SIG-M5 treated with dmso at 0.1 percent for 504 hours (cell line): ENCODE measurements around the gene RFX3.

Experiments
- DNase-seq: peaks from one replicate; lab custom pipeline; 2025; ENCODE audit not compliant: unreplicated experiment; lab: John Stamatoyannopoulos, UW

The RFX3 gene

GRCh38 chr9:3525836-3526164, at the start of gene RFX3:
Gene RFX3, minus strand, starts transcription at chr9:3526001. Its CDS starts 130,413 bp downstream, at chr9:3395588.
- peak; percentile 87 for DNase-seq

DNA sequence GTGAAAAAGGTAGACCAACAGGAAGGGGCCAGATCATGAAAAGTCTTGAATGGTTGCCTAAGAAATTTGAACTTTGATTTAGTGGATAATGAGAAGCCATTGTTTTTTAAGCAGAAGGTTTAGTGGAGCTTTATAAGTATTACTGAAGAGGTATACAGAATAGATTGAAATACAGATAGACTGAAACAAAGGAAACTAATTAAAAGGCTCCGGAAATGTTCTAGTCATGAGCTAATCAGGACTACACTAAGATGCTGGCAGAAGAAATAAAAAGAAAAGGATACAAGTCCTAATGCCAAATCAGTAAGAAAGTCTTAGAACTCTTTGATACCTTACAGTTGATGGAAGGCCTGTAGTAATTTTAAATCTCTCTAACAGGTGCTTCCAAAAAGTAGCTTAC, 45.7 kb upstream of the RFX3 start:
- DNase-seq = no peak

GRCh38 chr9:3569529-3569928, 43.7 kb upstream of the RFX3 start:
- DNase-seq = no peak

- DNase-seq = no peak
Measured at GRCh38 chr9:3567988-3568387, 42.2 kb upstream of the RFX3 start.

DNA sequence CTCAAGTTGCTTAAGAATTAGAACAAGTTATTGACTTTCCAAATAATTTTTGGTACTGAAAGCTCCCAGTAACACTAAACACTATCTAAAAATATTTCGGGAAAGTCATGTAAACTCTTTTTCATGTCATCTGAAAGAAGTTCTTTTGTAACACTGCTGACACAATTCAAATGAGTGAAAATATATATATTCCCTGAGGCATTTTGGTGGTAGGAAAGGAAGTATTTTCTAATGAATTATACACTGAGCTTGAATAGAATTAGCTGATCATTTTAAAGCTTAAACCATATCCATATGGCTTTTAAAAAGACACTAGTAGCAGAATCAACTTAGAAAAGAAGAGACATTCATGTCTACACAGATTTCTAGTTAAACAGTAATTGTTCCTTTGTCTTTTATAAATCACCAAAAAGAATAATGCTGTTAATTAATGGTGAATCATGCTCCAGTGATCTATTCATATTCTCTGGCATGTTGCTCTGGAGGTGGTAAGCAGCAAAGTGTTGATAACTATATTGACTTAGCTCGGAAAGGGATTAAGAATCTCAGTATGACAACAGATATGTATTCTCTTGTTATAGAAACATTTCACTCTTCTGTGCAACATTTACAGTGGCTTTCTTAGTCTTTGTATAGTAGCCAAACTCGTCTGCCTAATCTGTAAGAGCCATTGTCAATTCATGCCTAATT, 27.4 kb upstream of the RFX3 start:
- no peak for DNase-seq

GRCh38 chr9:3549225-3549624, 23.4 kb upstream of the RFX3 start:
- no peak for DNase-seq

- DNase-seq = no peak
Measured at GRCh38 chr9:3548648-3549047, 22.8 kb upstream of the RFX3 start.

- DNase-seq = no peak
Measured at GRCh38 chr9:3541206-3541605, 15.4 kb upstream of the RFX3 start.

DNA sequence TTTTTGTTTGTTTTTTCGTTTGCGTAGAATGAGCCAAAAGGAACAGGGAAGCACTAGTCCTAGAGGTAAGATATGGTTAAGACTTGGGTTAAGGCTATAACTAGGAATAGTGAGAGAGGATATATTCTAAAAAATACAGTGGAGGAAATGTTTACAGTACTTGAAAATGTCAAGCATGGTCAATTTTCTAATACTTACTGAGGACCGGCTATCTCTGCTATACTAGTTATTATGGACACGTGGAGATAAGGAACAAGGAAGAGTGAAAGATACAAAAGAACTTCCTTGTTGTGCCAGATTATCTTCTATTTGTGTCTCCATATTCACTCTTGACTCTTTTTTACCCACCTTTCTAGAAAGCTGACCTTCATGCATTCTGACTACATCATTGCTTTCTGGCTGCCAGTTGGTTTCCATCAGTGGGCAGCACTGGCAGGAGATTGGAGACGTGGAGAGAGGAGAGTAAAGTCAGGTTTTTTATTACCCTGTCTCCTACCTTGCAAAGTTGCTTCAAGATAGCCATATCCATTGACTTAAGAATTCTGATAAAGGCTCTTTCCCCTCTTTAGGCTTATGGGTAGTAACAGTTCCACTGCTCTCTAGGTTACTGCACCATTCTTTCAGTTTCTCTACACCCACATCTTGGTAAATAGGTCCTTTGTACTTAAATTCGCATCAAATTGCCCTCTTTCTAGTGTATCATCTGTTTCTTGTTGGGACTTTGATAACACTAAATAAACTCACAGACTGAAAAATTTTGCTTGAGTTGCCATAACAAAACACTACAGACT, 9.0 kb upstream of the RFX3 start:
- no peak for DNase-seq

DNA sequence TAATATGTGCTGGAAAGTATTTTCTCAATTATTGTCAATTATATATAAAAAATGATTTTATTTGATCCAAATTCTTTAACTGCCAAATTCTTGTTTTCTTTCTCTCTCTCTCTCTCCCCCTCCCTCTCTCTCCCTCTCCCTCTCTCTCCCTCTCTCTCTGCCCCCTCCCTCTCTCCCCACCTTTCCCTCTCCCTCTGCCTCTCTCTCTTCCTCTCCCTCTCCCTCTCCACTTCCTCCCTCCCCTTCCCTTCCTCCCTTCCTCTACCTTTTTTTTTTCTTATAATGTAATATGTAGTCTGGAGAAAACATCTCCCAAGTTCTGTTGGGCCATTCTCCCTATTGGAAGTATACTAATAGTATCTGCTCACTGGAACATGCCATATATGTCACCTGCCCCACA, 6.4 kb upstream of the RFX3 start:
- DNase-seq = no peak

DNA sequence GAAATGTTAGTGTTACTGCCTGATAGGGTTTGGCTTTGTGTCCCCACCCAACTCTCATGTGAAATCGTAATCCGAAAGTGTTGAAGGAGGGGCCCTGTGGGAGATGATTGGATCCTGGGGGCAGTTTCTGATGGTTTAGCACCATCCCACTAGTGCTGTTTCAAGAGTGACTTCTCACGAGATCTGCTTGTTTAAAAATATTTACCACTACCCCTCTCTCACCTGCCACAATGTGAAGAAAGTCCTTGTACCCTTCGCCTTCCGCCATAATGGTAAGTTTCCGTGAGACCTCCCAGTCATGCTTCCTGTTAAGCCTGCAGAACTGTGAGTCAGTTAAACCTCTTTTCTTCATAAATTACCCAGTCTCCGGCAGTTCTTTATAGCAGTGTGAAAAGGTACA, 2.6 kb upstream of the RFX3 start:
- DNase-seq = peak; percentile 62

GRCh38 chr9:3526997-3527940, 1.5 kb upstream of the RFX3 start:
- peak; percentile 22 for DNase-seq

GRCh38 chr9:3526165-3526996, 580 bp upstream of the RFX3 start:
- DNase-seq = peak; percentile 88

DNA sequence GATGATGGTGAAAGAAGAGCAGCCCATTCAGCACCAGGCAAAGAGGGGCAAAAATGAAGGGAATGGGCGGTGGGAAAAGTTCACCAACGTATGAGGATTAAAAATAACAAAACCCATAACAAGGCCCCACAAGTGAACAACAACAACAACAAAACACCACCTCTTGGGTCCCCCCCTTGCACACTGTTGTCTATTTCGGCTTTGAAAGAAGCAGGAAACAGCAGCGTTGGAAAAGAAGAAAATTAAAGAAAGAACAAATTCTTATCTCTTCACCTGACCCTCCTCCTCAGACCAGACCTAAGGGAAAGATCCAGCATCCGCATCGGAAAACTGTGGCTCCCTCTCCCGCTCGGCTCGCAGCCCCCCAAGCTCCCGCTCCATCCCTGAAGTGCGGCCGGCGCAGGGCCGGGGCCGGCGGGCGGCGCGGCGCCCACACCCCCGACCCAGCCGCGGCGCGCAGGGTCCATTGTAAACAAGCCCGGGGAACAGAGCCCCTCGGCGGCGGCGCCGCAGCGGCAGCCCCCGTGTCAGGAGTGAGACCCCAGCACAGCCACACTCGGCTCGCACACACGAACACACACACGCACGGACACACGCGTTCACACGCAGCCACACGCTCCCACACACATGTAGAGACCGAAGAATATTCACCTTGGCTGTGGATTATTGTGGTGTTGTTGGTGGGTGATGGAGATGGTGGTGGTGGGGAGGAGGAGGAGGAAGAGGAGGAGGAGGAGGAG, 535 bp downstream of the RFX3 start:
- no peak for DNase-seq

DNA sequence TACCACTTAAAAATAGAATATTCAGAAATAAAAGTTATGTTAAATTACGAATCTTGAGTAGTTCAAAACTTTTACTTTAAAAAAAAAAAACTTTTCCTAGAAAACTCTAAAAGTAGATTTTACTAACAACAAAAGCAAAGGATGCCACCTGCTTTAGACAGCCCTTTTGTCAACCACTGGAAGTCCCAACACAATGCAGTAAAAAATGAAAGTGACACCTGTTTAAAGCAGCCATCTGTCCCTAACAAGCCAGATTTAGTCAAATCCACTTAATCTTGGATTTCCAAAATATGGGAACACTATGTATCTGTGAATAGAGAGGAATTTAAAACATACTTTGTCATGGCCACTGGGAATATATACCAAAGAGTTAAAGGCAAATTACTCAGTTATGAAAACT, 3.8 kb downstream of the RFX3 start:
- no peak for DNase-seq

- no peak for DNase-seq
Measured at GRCh38 chr9:3520564-3520963, 5.2 kb downstream of the RFX3 start.

GRCh38 chr9:3517377-3518048, 8.3 kb downstream of the RFX3 start:
- no peak for DNase-seq

- DNase-seq = no peak
Measured at GRCh38 chr9:3516667-3517330, 9.0 kb downstream of the RFX3 start.

- no peak for DNase-seq
Measured at GRCh38 chr9:3515405-3515804, 10.4 kb downstream of the RFX3 start.
